Lung (tissue), 12 donors: ENCODE results near the gene NPM3. TPM values are rescaled to one million over a fixed set of nuclear protein-coding genes. Genes with fewer than 3 reads are reported as not detected.

Experiments used
- ATAC-seq: fragments of 200-7000 bp; cut with Tn5 transposase; one replicate; pipeline ENCODE4 v1.9.1; 2020; ENCODE audit warnings: moderate number of reproducible peaks; ENCODE audit not compliant: insufficient read depth, low FRiP score
- DNase-seq, 3 donors: peaks; one replicate each; pipeline ENCODE4 v3.0.0-alpha.2; 2013 to 2017
- H3K27ac ChIP-seq, 2 donors: one replicate each; pipeline ENCODE4 v1.5.1; 2013; ENCODE audit warnings: mild to moderate bottlenecking in 2 of 2, moderate library complexity in 2 of 2, control low read depth in 1 of 2, inconsistent platforms in 1 of 2, low read depth in 1 of 2, low read length in 1 of 2
- H3K27me3 ChIP-seq, 3 donors: one replicate each; pipeline ENCODE4 v1.5.1; 2013; ENCODE audit warnings: low read length in 2 of 3; ENCODE audit not compliant: control insufficient read depth in 3 of 3, insufficient read depth in 3 of 3
- H3K36me3 ChIP-seq, 4 donors: one replicate each; pipeline ENCODE4 v1.5.1; 2013; ENCODE audit warnings: low read length in 4 of 4, mild to moderate bottlenecking in 1 of 4, moderate library complexity in 1 of 4; ENCODE audit not compliant: control insufficient read depth in 4 of 4, insufficient read depth in 4 of 4
- H3K4me1 ChIP-seq, 5 donors: one replicate each; pipeline ENCODE4 v1.5.1; 2013; ENCODE audit warnings: low read length in 5 of 5, mild to moderate bottlenecking in 2 of 5, moderate library complexity in 1 of 5; ENCODE audit not compliant: control insufficient read depth in 5 of 5, insufficient read depth in 5 of 5
- H3K4me3 ChIP-seq: one replicate; pipeline ENCODE4 v1.5.1; 2013; ENCODE audit warnings: mild to moderate bottlenecking, control low read depth, moderate library complexity
- H3K9ac ChIP-seq, 2 donors: one replicate each; pipeline ENCODE4 v1.5.1; 2013; ENCODE audit warnings: low read length in 2 of 2, control low read depth in 1 of 2; ENCODE audit not compliant: insufficient read depth in 1 of 2
- H3K9me3 ChIP-seq, 4 donors: one replicate each; pipeline ENCODE4 v1.5.1; 2013; ENCODE audit warnings: low read length in 3 of 4, mild to moderate bottlenecking in 1 of 4, moderate library complexity in 1 of 4; ENCODE audit not compliant: control insufficient read depth in 4 of 4, insufficient read depth in 3 of 4
- WGBS, 2 donors: extraction: QIAGEN DNeasy Blood & Tissue Kit; methylation state at CpG; one replicate each; pipeline ENCODE4 v1.1.7; 2013; 5-methylcytosine and 5-hydroxymethylcytosine counted together
- polyA plus RNA-seq, 2 donors: library from polyadenylated mRNA; stranded (reverse); fragments of 200-250 nt; gene quantifications; one replicate each; pipeline ENCODE4 v1.2.1, GENCODE V29; 2013
- total RNA-seq, 2 donors: library from RNA; depleted of rRNA in 1 of 2; stranded (reverse); fragments of >200 nt in 1 of 2; gene quantifications; one replicate each; pipeline ENCODE4 v1.2.1, GENCODE V29; 2014 to 2021
- TF ChIP-seq, protein P1 (sequence below): IDR thresholded peaks from 2 replicates; pipeline ENCODE4 v1.5.1; 2012; ENCODE audit warnings: mild to moderate bottlenecking; ENCODE audit errors: control extremely low read depth, extremely low read depth
- donor health status: control.
- donor health status: control.
- donor health status: Bipolar disorder and iron deficiency.
- donor health status: healthy.
- donor health status: DM: yes; HTN: yes; CAD: no.

The NPM3 gene
- total and polyA plus RNA-seq, 4 donors: 18.1 to 36.3 (median 24.2) TPM

DNA sequence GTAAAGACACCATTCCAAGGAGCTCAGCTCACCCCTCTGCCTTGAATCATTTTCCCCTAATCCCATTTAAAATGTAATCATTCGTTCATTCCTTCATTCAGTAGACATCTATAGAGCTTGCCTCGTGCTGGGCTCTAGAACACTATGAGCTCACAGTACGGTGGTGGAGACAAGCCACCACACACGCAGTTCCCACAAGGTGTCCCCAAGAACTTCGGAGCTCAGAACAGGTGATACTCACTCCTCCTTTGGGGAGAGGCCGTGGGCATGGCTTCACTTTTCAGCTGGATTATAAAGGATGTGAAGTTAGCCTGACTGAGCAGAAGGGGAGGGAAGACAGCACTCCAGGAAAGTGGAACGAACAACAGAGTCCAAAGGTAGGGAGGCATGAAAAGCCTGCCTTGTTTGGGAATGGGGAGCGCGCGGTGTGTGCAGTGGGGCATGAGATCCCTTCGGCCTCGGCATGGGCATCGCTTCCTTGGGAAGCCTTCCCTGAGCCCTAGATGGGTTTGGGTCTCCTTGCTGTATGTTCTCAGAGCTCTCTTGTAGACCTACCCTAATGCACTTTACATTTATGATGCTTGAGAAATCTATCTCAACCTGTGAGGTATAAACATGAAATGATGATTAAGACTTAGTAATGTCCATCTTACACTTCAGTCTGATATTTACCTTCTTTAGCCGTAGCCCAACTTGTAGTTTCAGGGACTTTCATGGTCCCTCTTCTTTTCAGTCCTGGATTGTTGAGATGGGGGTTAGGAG lies 35.8 kb upstream of the NPM3 start:
- H3K27ac ChIP-seq: peak overlapping the region; percentile 67 to 79
- ATAC-seq (no peak), DNase-seq (no peak)
- peaks cover 0 to 25% (median 7%) of the 10 kb centered on the region in 5 donors for H3K4me1 ChIP-seq
- H3K4me3 ChIP-seq: peak overlapping the region; percentile 29
- no peaks in the 10 kb centered on the region for H3K27me3 ChIP-seq
- 25 to 26% methylated on average over 14 of the region's 14 CpGs for WGBS, 2 donors
- TF ChIP-seq, protein P1, sequence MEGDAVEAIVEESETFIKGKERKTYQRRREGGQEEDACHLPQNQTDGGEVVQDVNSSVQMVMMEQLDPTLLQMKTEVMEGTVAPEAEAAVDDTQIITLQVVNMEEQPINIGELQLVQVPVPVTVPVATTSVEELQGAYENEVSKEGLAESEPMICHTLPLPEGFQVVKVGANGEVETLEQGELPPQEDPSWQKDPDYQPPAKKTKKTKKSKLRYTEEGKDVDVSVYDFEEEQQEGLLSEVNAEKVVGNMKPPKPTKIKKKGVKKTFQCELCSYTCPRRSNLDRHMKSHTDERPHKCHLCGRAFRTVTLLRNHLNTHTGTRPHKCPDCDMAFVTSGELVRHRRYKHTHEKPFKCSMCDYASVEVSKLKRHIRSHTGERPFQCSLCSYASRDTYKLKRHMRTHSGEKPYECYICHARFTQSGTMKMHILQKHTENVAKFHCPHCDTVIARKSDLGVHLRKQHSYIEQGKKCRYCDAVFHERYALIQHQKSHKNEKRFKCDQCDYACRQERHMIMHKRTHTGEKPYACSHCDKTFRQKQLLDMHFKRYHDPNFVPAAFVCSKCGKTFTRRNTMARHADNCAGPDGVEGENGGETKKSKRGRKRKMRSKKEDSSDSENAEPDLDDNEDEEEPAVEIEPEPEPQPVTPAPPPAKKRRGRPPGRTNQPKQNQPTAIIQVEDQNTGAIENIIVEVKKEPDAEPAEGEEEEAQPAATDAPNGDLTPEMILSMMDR: no peak
- H3K9ac ChIP-seq: peak overlapping the region; percentile 70 to 89
- peaks cover 0 to 10% (median 0%) of the 10 kb centered on the region in 4 donors for H3K36me3 ChIP-seq
- no peaks in the 10 kb centered on the region for H3K9me3 ChIP-seq

DNA sequence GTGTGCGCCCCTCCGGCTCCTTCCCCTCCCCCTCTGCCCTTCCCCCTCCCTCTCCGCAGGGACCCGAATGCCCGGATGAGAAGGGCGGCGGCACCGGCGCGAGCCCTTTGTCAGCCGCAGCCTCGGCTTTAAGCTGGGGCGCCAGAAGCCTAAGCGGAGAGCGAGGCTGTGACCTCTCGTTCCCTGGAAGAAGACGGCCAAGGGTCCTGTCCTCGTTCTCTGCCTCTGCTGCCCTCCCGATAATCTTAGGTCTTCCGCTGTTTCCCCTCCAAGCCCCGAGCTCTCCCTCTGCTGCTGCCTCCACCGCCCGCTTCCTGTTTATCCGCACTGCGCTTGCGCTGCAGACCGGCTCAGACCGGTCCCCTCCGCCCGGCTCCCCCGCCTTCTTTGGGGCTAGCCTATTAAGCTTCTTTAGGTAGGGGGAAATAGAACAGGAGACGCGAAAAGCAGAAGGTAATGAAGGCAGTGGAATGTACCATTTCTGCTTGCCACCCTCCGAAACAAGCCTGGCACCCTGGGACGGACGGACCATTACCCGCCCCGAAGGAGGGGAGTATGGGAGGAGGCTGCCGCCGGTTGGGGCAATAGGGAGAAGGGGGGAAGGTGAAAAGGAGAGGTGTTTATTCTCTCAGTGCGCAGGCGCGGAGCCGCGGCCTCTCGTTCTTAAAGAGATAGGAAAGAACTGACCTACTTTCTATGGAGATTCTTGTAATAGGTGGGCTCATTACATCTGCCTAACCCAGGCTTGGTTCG lies 35.0 kb upstream of the NPM3 start, which contains the start of gene OGA:
Gene OGA (minus strand): TSS at position 326 of the 753 bp plus-strand sequence. CDS start 422 bp downstream, outside the sequence.
- TF ChIP-seq, protein P1: no peak
- DNase-seq (peak; percentile 99 to 100 (median 99)), ATAC-seq (peak; percentile 96)
- H3K27ac ChIP-seq: peak within 1 kb of the TSS; percentile 94 to 95
- H3K27me3 ChIP-seq: no peaks in the 10 kb centered on the region
- 0 to 1% methylated on average over 44 to 47 of the region's 47 CpGs for WGBS, 2 donors
- H3K36me3 ChIP-seq: peaks cover 0 to 10% (median 0%) of the 10 kb centered on the region in 4 donors
- peaks cover 0 to 30% (median 9%) of the 10 kb centered on the region in 5 donors for H3K4me1 ChIP-seq
- H3K9ac ChIP-seq: peak within 1 kb of the TSS; percentile 87 to 96
- H3K9me3 ChIP-seq: no peaks in the 10 kb centered on the region
- peak within 1 kb of the TSS; percentile 83 for H3K4me3 ChIP-seq

DNA sequence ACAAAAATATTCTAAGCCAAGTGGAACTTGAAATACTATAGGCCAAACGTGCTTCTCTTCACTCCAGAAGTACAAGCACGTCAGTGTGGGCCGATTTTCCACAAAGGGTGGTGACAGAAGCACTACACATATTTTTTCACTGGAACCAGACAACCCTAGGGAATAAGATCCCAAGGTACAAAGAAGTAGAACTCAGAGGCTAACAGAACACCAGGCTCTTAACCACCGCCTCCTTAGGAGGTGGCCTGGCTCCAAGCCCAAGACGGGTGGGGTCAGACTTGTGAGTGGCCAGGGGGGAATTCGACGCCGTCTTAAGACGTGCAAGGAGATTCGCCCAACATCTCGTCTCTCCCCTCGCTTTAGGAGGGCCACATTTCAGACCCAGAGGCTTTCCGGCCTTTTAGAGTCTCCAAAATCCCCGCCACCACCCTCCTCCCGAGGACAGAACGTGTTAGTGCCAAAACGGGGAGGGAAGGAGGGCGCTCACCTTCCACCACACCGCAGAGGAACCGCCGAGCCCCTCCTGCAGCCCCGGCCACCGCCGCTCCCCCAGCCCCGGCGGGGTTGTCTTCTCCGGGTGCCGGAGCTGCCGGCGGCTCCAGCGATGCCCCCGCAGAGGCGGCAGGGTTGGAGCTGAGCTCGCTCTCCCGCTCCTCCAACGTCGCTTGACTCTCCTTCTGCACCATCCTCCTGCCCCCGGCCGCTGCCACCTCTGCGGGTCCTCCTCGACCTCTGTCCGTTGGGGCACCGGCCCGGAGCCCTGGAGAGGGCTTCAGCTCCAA lies 34.3 kb upstream of the NPM3 start:
- peak; percentile 44 for ATAC-seq
- TF ChIP-seq, protein P1: no peak
- Histone ChIP-seq H3K27ac (peak overlapping the region; percentile 94 to 95), H3K9ac (peak overlapping the region; percentile 87 to 96), H3K4me3 (peak overlapping the region; percentile 83), H3K36me3 (peaks cover 0 to 10% (median under 1%) of the 10 kb centered on the region in 4 donors), H3K27me3 (no peaks in the 10 kb centered on the region), H3K4me1 (peaks cover 2 to 30% (median 10%) of the 10 kb centered on the region in 5 donors), H3K9me3 (no peaks in the 10 kb centered on the region)
- WGBS, 2 donors: 0% methylated on average over 43 to 44 of the region's 44 CpGs
- peak; percentile 91 to 98 (median 96) for DNase-seq
